Mesenteric fat pad (tissue), 1 donor: Measurements from ENCODE around the gene SNX8. TPM values are rescaled to one million over a fixed set of nuclear protein-coding genes. Genes with fewer than 3 reads are reported as not detected.

ENCODE experiments used
- DNase-seq: peaks from one replicate; pipeline ENCODE4 v3.0.0-alpha.2; 2020; ENCODE audit warnings: low spot score
- total RNA-seq: library from RNA; stranded (reverse); fragmentation: NEBNext Ultra II Directional; extraction: Animal tissue kit (Norgen Biotek cat#: 25700); gene quantifications from one replicate; pipeline ENCODE4 v1.2.1, GENCODE V29; 2021
- donor health status: DM: yes; HTN: yes; CAD: no.

The SNX8 gene
- total RNA-seq, 1 donor from 2014 or later: 69.0 TPM

DNA sequence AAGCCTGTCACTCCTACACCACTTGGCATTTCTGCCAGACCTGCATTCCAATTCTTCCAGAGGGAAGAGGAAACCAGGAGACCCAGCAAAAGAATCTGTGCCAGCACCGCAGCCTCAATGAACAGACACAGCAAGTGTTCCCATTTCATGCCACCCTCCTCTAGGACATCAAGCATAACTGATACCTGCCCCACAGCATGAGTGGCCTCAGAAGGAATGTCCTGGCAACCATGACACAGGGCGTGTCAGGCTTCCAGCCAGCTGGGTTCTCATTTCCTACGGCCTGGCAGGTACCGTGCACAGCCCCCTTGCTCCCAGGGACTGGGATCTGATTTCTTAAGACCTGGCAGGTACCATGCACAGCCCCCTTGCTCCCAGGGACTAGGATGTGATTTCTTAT lies 89.3 kb downstream of the SNX8 start:
- DNase-seq: no peak

DNA sequence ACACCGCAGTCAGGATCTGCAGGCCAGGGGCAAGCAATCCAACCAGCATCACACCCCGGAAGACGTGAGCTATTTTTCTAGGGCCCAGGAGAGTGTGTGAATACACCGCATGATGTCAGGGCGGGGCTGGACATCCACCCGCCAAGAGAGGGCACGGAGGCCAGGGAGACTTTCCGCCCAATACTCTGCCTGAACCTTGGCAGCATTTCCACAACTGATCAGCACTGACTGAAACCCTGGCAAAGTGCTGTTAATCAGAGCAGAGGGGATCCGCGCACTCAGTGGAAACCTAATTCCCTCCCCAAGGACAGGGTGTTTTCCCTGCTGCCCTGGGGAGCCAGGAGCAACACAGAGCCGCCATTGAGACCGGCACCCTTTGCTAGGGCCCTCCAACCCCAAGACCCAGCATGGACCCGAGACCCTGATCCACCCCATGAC lies 89.7 kb downstream of the SNX8 start:
- DNase-seq: no peak

DNA sequence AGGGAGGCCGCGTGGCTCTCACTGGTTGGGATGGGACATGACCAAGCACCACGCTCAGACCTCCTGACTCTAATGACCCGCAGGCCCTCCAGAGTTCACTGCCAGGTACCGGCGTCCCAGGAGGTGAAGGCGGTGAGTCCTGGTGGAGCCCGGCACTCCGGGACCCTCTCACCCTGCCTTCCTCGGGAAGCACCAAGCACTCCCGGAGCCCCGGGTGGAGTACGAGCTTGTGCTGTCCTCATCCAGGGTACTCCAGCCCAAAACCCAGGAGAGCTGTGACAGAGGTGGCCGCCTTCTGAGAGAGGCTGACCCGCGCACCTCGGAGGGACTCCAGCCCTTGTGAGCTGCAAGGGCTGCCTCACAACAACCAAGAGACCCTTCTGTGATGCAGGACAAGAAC lies 90.9 kb downstream of the SNX8 start:
- DNase-seq: no peak

DNA sequence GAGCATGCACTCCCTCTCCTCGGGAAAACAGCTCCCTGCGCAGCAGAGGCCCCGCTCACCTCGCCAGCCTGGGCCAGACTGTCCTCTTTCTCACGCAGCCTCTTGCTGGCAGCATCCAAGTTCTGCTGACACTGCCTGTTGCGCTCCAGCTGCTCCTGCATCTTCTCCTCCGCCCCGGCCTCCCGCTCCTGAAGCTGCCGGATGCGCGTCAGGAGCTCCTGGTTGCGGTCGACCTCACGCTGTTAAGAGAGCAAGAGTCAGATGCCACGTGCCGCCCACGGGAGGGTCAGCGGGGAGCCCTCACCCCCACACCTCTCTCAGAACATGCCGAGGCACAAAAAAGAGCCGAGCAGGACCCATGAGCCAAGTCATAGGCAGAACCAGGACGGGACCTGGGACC lies 91.7 kb downstream of the SNX8 start:
- DNase-seq: no peak

DNA sequence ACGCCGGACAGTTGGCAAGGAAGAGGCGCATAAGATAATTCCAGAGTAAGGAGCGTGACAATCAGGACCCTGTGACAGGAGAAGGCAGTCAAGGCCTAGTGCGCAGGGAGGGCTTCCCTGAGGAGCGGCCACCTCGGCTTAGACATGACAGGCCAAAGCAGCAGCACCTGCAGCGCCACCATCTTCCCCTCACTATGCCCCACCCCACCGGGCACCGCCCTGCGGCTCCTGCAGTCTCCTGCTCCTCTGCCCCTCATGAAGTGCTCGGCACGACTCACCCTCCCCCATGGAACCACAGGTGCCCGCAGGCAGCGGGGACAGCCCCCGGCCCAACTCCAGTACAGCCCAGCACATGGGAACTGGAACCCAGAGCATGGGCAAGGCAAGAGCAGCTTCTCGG lies 93.3 kb downstream of the SNX8 start:
- DNase-seq: no peak

DNA sequence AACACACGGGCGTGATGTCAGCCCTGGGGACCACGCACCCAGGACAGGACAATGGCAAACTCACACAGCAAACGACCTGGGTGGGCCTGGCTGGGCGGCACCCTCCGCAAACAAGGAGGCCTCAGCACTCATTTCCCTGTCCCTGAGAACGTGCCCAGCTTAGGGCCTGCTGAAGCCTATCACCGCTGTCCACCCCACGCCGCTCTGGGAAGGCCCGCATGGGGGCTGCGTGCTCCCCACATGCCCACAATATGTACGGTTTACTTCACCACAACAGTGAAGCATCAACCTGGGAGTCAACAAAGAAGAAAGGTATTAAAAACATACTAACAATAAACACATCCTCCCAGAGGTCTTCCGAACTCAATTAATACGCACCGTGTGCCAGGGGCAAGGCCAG lies 93.7 kb downstream of the SNX8 start:
- no peak for DNase-seq

DNA sequence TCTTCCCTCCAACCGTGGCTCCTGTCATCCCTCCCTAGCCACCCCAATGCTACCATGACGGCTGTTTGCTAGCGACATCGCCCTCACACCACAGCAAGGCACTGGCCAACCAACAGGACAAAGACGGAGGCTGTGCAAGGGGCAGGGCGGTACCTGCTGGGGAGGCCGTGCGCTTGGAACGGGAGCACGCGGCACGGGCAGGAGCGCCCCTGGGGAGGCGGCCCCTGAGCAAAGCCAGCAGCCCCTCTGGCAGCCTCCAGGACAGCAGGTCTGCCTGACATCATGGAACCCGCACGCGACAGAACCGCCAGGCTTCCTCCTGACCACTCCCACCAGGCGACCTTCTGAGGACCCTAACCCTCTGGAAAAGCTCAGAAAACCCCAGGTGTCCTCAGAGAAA lies 94.2 kb downstream of the SNX8 start:
- DNase-seq: no peak

DNA sequence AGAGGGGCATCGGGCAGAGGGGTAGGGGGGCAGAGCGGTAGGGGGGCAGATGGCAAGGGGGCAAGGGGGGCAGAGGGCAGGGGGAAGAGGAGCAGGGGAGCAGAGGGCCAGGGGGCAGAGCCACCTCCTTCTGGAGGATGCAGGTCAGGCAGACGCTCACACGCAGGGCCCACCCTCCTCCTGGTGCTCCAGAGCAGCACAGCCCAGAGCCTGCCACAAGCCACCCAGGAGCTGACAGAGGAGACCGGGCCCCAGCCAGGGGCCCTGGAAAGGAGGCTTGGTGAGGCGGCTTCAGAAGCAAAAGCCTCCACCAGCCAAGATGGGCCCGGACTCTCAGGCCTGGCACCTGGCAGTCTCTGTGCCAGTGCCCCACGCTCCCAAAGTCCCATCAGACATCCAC lies 94.6 kb downstream of the SNX8 start:
- no peak for DNase-seq

DNA sequence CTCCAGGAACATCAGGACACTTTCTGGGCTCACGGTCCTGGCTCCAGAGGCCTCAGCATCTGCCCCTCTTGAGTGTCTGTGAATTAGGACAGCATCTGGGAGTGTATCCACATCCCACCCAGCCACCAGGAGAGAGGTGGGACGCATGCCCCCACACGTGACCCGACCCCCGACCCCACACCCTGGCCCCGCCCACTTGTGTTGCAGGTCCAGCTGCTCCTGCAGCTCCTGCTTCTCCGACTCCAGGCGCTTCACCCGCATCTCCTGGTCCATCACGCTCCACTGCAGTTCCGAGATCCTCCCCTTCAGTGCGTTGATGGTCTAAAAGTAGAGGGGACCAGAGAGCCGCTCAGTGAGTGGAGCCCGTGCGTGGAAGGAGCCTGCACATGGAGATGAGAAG lies 95.1 kb downstream of the SNX8 start:
- no peak for DNase-seq

DNA sequence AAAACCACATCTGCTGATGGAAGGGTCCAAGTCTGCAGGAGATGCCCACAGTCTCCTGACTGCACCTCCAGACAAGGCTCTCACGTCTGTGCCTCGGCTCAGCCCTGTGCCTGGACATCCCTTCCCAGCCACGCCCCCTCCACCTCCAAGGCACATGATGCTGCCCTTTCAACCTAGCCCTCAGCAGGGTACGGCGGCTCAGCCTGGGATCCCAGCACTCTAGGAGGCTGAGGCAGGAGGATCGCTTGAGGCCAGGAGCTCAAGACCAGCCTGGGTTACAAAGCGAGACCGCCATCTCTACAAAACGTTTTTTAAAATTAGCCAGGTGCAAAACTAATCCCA lies 95.8 kb downstream of the SNX8 start:
- no peak for DNase-seq

DNA sequence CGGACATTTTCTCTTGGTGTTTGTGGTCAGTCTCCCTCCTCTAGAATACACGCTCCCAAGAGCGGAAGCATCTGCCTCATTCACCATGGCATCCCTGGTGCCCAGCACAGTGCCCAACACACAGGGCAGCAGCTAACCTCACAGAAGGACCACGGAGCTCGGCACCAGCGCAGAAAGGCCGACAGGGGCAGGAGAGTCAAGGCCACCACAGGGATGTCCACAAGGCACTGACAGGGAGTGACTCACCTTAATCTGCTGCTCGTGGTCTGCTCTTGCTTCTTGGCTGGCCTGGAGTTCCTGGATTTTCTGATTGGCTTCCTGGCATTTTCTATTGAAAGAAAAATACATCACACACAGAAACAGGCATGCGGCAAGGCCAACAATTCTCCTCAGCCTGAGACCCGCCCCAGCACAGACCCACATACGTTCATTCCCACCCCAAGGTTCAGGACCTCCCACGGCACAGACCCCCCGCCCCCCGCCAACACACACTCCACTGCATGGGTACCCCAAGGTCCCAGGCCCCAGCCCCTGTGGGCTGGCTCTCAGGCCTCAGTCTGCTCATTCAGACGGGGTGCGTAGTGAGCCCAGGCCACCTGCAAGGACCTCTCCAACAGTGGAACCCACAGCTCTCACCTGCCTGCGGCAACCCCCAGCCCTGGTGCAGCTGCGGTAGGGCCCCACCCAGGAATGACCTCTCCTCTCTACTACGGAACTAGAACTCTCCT lies 96.4 kb downstream of the SNX8 start:
- DNase-seq: no peak

DNA sequence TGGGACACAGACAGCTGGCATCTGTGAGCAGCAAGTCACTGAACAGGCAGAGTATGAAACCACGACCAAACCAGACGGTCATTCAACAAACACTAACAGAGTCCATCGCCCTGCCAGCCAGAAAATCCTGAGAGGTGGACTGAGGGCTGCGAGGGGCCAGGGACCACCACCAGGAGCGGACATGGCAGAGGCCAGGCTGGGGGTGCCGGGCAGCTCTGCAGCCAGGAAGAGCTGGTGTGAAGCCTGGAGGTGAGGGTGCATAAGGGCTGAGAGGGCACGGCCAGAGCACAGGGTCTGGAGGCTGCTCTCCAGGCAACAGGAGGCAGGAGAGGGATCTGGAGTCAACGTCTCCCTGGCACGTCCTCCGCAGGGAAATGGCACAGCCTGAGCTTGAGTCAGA lies 97.0 kb downstream of the SNX8 start:
- no peak for DNase-seq

DNA sequence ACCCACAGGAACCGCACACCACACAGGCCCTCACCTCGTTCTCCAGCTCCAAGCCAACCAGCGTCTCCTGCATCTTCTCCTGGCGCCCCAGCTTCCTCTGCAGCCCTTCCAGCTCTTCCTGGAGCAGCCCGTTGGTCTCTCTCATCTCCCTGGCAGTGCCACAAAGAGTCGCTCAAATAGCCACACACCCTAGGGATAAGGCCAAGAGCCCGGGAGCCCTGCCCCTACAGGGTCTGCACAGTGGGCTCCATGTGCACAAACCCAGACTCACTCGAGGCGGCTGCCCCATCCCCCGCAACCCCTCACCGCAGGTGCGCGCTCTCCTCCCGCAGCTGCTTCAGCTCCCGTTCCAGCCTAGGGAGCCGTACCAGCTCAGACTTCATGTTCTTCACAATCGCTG lies 98.4 kb downstream of the SNX8 start:
- DNase-seq: no peak

DNA sequence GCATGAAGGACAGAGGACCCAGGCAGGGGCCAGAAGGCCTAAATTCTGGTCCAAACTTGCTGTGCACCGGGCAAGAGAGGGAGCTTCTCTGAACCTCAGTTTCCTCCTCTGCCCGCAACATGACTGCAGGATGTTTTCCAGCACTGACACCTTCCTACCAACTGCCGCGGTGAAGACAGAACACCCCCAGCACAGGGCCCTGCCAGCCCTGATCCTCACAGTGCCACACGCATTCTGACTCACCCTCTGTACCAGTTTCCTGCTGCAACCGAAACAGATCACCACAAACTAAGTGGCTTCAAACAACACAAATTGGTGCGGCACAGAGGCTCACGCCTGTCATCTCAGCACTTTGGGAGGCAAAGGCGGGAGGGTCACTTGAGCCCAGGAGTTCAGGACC lies 99.6 kb downstream of the SNX8 start:
- DNase-seq: no peak

DNA sequence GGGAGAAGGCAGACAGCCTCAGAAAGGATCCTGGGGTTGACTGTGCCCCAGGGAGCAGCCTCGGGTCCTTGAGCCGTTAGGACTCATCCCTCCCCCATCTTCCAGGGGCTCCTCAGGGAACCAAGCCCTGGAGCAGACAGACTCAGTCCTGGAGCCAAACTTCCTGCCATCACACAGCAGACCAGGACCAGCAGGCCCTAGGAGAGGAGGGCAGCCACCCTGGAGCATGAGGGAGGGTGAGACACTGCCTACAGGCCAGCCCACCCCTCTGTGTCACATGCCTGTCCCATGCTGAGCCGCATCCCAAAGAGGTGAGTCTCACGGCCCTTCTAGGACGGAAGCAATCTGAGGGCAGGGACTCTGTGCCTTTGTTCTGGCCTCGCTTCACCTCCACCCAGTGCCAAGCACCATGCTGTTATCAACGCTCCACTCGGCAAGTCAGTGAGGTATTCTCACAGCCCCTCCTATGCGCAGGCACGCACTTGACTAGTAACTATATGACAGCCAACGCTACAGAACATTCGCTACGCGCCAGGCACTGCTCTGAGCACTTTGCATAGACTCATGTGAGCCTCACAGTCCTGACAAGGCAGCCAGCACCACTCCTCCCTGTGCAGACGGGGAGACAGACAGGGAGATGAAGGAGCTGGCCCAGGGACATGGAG lies 100.6 kb downstream of the SNX8 start:
- no peak for DNase-seq

DNA sequence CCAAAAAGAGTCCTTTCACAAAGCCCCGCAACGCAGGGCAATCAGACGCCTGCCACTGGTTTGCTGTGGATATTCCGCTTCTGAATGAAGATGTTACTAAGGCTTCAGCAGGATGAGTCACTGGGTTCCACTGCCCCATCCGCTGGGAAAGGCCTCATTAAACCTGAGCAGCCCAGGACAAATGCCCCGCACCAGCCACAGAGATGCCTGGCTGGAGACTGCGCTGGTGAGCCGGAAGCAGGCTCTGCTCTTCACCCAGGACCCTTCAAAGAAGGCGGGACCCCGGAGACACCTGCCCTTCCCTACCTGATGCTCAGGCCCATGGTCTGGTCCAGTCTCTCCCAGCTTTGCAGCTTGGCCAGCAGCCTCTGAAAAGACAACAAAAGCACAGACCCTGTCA lies 101.3 kb downstream of the SNX8 start:
- no peak for DNase-seq

DNA sequence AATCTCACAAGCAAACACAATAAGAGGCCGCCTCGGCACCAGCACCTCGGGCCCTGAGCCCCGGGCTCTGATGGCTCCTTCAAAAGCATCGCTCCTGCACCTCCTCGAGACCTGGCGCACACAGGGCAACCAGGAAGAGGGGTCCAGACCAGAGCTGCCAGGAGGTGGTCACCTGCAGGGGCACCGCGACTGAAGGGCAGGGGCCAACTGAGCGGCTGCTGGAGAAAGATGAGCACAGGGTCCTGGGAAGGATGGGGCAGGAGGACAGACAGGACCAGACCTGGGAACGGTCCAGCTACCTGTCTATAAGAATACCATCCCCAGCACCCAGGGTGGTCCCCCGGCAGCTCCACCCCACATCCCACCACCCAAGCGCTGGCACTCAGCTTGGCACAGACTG lies 102.3 kb downstream of the SNX8 start:
- DNase-seq: no peak

DNA sequence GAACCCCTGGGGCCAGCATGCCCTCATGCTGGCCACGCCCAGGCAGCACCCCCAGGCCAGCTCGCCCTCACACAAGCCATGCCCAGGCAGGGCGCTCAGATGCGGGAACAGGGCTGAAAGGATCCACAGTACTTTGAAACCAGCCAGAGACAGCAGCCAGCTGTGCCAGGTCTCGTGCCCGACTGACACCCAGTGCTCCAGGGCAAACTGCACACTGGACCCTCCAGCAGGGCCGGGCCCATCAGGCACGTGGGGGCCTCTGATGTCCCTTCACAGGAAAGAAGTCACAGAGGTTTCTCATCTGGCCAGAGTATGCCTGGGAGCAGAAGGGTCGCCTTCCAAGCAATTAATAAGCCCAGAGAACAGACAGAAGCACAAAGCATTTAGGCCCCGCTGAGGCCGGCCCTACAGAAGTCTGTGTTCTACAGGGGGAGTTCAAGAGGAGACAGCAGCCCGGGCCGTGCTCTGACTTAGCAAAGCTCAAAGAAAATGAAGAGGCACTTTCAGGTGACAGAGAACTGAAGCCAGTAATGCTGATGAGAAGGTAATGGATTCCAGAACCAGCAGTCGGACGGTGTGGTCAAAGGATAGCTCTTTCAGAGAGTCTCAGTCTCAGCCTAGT lies 102.9 kb downstream of the SNX8 start:
- DNase-seq: no peak

DNA sequence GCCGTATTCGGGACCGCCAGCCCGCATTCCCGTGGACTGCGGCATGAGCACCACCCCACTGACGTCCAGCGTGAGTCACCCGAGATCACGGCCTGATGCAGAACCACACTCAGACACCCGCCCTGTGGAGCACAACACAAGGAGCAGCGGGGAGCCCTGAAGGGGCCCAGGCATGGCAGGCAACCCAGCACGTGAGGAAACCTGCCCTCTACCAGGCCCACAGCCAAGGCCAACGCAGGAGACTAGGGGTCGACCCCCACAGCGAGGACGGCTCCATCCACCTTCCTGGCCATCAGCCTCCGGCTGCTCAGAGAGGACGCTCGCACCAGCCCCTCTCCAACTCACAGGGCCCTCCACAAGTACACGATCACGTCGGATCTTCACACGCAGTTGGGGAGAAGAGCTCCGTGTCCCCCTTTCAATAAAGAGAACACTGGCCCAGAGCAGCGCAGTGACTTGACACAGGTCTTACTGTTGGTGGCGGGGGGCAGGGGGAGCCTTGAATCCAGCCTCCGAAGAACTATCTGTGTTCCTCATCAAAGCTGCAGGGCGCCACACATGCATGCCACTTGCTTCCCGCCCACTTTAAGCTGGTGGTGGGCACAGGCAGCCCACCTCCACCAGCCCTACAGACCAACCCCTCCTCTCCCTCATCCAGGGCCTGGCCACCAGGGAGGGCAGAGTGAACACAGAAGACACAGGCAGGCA lies 103.5 kb downstream of the SNX8 start:
- no peak for DNase-seq

DNA sequence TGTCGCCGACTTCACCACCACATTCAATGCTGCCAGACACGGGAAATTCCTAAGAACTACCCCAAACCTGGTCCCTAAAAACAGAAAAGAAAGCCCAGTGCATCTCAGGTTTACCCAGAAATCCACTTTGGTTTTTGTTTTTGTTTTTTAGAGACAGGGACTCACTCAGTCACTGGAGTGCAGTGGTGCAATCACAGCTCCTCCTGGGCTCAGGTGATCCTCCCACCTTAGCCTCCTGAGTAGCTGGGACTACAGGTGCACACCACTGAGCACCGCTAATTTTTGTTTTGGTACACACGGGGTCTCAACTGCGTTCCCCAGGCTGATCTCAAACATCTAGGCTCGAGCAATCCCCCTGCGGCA lies 104.3 kb downstream of the SNX8 start:
- DNase-seq: no peak

DNA sequence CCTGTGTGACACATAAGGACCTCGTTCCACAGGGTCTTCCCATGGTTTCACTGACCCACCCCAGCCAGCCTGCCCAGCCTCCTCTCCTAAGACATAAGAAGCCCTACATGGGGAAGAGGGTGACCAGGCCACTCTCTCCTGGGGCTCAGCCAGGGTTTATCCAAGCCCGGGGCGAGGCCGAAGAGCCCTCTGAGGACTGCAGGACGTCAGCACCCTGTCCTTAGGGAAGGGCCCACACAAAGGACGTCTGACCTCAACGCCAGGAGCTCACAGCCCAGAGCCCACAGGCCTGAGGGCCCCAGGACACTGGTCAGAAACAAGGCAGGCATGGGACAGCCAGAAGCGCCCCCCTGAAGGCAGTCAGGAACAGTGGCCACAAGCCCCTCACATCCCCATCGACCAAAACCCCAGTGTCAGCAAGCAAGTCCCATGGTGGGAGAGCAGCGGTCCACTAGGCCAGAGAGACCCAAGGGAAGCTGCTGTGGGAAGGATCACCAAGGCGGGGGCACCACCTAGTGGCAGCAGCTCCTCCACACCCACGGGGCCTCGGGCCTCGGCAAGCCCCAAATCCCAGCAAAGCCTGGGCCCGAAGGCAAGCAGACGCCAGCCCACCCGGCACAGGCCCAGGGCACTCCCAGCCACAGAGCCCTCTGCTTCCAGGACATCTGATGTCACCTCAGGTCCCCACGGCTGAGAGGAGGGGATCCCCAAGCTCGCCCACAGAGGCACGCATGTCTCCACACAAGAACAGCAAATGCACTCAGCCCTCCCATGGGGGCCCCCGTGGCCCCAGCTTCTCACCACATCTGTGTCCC lies 104.9 kb downstream of the SNX8 start:
- DNase-seq: no peak

DNA sequence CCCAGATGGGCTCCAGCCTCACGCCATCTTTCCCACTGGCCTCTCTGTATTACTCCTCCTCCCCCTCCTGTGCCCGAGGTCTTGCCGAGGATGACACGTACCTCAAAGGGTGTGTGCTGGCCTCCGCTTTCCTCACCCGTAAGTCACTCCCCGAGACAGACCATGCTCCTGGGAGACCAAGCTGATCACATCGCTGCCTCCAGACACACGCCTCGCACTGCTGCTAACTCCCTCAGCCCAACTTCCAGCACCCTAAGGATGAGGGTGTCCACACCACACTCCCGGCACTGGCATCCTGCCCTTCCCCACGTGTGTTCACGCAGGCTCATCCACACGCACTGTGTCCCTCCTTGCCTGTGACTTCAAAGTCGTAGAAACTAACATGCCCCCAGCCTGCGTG lies 105.5 kb downstream of the SNX8 start:
- no peak for DNase-seq
